Mammary epithelial cell (primary cell): Measurements from ENCODE around the gene FBXW4.

Source experiments
- CTCF ChIP-seq, 2 donors: IDR thresholded peaks in 1 of 2; conservative IDR thresholded peaks in 1 of 2; 2 replicates each; pipeline ENCODE4 v1.5.1; 2011 to 2012; ENCODE audit warnings: inconsistent platforms in 2 of 2, low read length in 2 of 2, mild to moderate bottlenecking in 2 of 2, control low read depth in 1 of 2, low read depth in 1 of 2; ENCODE audit not compliant: insufficient read depth in 1 of 2; ENCODE audit errors: extremely low read depth in 1 of 2
- EZH2 ChIP-seq: IDR thresholded peaks from 2 replicates; pipeline ENCODE4 v1.6.1; 2012; ENCODE audit warnings: low read length, inconsistent platforms, borderline replicate concordance

DNA sequence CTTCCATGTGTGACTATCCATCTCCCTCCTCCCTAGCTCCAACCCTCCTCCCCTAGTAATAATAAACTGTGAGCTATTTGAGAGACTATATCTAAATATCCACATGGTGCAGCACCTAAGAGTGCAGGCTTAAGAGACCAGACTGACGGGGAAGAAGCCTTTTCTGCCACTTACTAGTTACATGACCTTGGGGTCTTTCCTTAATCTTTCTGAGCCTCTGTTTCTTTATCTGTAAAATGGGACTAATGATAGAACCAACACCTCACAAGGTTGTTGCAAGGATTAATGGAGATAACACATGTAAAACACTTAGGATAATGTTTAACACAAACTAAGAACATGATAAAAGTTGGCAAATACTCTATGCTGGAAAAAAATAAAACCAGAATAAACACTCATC is 37.1 kb upstream of the FBXW4 start:
- TF ChIP-seq CTCF (conservative IDR thresholded peaks at IDR 0.05 in 1 of 2, IDR thresholded peaks at IDR 0.05 in 1 of 2; ENCODE audit: extremely low read depth in 1 of 2, insufficient read depth in 1 of 2, low read depth in 1 of 2, low read length in 2 of 2) (no peak), EZH2 (no peak)
